ENCODE results near the gene HNRNPA1. TPM values are rescaled to one million over a fixed set of nuclear protein-coding genes. Genes with fewer than 3 reads are reported as not detected.

HNRNPA1 gene
- total RNA-seq, 1 donor from 2014 or later, result 1,804 TPM

- Mint-ChIP-seq H3K9me3 (ENCODE audit: unreplicated experiment) (no peaks in the 10 kb centered on the region), H3K27me3 (ENCODE audit: unreplicated experiment) (peaks cover 5% of the 10 kb centered on the region), H3K4me3 (ENCODE audit: unreplicated experiment) (peak overlapping the region; percentile 72), H3K27ac (ENCODE audit: unreplicated experiment) (peak overlapping the region; percentile 86), H3K36me3 (ENCODE audit: low read depth, unreplicated experiment) (peaks cover 61% of the 10 kb centered on the region), H3K4me1 (ENCODE audit: unreplicated experiment) (peaks cover 39% of the 10 kb centered on the region)
- DNase-seq (ENCODE audit: low spot score), result no peak
- peak; percentile 35 for TF ChIP-seq CTCF (IDR thresholded peaks at IDR 0.05; ENCODE audit: unreplicated experiment)
Measured at GRCh38 chr12:54285150-54286041, 4.9 kb downstream of the HNRNPA1 start.

DNA sequence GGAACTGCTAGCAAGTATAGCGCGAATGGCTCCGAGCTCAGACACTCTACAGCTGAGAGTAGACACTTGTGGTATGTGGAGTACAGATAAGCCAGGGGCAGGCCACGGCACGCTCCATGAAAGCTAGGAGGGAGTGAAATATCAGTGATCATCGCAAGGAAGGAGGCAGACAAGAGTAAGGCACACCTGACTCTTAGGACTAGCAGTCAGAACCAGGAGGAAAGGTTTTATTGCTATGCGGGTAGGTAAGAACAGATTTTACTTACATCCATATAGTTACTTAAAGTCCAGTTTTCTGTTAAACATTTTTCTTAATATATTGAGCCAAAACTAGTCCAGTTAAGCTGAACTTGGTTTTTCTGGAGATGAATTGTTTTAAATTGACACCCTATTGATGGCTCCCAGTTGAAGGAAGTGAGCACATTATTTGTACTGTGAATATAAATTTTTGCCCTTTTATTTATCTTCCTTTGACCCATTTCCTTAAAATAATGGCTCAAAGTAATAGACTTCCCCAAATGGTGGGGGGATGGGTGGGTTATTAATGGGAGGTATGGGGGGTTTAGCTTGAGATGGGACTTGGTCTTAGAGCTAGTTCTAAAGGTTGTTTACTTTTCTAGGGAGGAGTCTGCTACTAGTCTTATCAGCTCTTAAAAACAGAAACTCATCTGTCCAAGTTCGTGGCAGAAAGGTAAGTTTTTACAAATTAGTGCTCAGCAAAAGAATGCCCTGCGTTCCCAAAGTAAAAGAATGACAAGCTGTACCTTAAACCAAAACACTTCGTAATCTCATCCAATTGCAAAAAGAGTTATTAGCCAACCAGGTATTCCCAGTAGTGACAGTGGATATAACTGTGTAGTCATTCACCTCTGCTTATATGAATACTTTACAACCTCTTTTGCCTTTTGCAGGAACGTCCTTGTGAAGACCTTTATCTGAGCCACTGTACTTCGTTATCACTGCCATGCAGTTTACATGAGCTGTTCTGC, 5.8 kb downstream of the HNRNPA1 start:
- H3K36me3 Mint-ChIP-seq (ENCODE audit: low read depth, unreplicated experiment), result peaks cover 60% of the 10 kb centered on the region
- H3K27me3 Mint-ChIP-seq (ENCODE audit: unreplicated experiment), result peaks cover 5% of the 10 kb centered on the region
- TF ChIP-seq CTCF (IDR thresholded peaks at IDR 0.05; ENCODE audit: unreplicated experiment), result no peak
- peak overlapping the region; percentile 86 for H3K27ac Mint-ChIP-seq (ENCODE audit: unreplicated experiment)
- peak overlapping the region; percentile 42 for H3K4me3 Mint-ChIP-seq (ENCODE audit: unreplicated experiment)
- DNase-seq (ENCODE audit: low spot score), result no peak
- H3K9me3 Mint-ChIP-seq (ENCODE audit: unreplicated experiment), result no peaks in the 10 kb centered on the region
- peaks cover 38% of the 10 kb centered on the region for H3K4me1 Mint-ChIP-seq (ENCODE audit: unreplicated experiment)

GRCh38 chr12:54287261-54288157, 7.0 kb downstream of the HNRNPA1 start:
- DNase-seq (ENCODE audit: low spot score), result no peak
- Mint-ChIP-seq H3K27me3 (ENCODE audit: unreplicated experiment) (peaks cover 5% of the 10 kb centered on the region), H3K4me3 (ENCODE audit: unreplicated experiment) (no peak overlapping the region), H3K9me3 (ENCODE audit: unreplicated experiment) (no peaks in the 10 kb centered on the region), H3K4me1 (ENCODE audit: unreplicated experiment) (peaks cover 26% of the 10 kb centered on the region), H3K36me3 (ENCODE audit: low read depth, unreplicated experiment) (peaks cover 48% of the 10 kb centered on the region), H3K27ac (ENCODE audit: unreplicated experiment) (peak overlapping the region; percentile 5)
- no peak for TF ChIP-seq CTCF (IDR thresholded peaks at IDR 0.05; ENCODE audit: unreplicated experiment)

DNA sequence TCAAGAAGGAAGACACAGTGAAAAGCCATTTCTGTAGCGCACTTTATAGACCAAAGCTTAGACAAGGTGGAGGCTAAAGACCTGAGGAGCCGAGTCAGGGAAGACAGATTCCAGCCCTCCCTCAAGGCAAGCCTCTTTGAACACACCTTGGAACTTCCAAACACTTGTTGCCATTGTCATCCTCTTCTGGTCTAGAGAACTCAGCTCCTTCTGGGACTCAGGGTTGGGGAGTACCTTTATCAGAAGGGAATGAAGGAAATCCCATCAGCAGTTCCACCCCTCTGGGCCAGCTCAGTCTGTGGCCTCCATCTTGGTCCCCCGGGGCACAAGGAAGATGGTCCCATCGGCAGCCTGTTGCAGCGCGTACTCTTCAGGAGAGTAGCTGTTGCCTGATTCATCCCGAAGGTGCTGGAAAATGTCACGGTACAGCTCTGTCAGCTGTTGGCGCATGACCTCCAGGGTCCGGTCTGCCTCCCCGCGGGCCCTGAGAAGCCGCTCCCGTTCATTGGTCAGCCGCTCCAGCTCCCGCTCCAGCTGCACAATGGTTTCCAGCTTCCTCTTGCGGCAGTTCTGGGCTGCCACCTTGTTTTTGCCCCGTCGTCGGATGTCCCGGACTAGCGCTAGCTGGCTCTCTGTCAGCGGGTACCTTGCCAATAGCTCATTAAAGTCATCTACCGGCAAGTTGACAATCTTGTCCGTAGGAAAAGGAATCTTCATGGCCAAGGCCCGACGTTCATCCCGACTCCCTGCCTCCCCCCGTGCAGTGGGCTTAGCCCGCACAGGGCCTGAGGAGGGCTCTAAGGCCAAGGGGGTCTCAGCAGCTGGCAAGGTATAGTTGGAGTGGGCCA, 11.8 kb downstream of the HNRNPA1 start:
- Mint-ChIP-seq H3K9me3 (ENCODE audit: unreplicated experiment) (no peaks in the 10 kb centered on the region), H3K36me3 (ENCODE audit: low read depth, unreplicated experiment) (peaks cover 8% of the 10 kb centered on the region), H3K4me1 (ENCODE audit: unreplicated experiment) (peaks cover 8% of the 10 kb centered on the region), H3K4me3 (ENCODE audit: unreplicated experiment) (no peak overlapping the region), H3K27ac (ENCODE audit: unreplicated experiment) (no peak overlapping the region), H3K27me3 (ENCODE audit: unreplicated experiment) (peaks cover 5% of the 10 kb centered on the region)
- no peak for DNase-seq (ENCODE audit: low spot score)
- TF ChIP-seq CTCF (IDR thresholded peaks at IDR 0.05; ENCODE audit: unreplicated experiment), result no peak

Measured in endothelial cell (in vitro differentiated cells).